Hematopoietic multipotent progenitor cell treated with erythropoietin and hydrocortisone succinate and interleukin-3 and kit ligand, for 15 days (in vitro differentiated cells): ENCODE data around the gene LRRN1.

Experiments
- DNase-seq: peaks from one replicate; pipeline ENCODE4 v3.0.0-alpha.2; 2015; ENCODE audit warnings: low spot score

Gene LRRN1

DNA sequence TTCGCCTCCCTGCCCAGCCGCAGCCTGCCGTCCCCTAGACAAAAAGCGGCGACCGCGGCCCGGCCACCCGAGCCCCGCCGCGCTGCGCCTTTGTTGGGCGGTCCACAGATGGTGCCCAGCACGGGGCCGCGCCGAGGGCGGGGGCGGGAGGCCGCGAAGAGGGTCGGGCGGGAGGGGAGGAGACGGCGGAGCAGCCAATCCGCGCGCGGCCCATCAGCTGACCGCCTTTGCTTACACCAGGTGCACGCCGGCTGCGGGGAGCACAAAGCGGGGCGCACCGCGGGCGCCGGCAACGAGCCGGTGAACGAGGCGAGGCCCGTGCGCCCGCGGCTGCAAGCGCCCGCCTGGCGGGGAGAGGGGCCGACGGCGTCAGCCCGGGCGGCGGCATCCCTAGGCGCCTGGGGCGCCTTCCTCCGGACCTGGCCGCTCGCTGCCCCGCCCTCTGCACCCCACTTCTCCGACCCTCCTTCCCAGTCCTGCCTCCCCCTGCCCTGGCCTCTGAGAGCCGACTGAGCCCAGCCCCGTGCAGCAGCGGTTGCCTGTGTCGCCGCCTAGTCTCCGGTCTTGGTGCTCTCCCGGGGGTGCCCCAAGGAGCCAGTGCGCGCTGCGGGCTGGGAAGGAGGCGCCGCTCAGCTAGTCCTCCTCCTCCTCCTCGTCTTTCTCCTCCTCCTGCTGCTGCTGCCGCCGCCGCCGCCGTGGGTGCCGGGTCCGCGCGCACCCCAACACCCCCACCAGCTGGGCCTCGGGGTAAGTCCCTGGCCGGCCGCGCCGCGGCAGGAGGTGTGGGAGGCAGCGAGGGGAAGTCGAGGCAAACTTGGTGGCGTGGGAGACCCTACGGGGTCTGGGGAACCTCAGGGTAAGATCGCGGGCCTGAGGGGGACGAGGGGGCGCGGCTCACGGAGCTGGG, at the start of gene LRRN1:
LRRN1 (plus strand) TSS at position 259 of the 907 bp plus-strand sequence. CDS start 45,211 bp downstream, outside the sequence.
- DNase-seq: no peak

DNA sequence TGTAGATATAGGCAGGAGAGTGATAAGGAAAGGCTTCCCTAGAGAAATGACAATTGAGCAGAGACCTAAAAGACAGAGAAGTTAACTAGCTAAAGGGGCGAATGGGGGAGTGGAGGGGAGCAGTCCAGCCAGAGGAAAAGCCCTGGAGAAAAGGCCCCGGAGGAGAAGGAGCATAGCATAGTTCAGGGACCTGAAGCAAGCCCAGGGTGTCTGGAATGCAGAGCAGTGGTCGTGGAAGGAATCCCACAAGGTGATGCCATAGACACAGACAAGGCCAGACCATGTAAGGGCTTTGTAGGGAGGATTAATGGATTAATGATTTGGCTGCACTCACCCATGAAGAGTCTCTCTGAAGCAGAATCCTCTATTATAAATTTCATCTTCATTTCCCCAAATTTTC, 45.8 kb upstream of the LRRN1 start:
- no peak for DNase-seq

DNA sequence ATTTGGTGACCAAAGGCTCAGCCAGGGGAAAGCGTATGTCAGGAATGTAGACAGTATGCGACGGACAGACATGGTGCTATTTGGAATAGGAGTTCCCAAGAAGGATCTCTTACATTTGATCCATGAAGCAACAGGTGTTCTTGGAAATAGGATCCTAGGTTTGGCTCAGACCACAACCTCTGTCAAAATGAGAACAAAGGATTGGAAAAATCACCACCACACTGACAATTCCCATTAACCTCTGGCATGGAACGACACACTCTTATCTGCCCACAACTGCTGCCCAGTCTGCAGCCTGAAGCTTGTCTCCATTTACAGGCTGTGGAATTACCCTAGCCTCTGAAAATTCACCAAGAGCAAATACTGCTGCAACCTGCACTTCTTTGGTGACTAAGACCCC, 33.6 kb upstream of the LRRN1 start:
- DNase-seq: no peak

DNA sequence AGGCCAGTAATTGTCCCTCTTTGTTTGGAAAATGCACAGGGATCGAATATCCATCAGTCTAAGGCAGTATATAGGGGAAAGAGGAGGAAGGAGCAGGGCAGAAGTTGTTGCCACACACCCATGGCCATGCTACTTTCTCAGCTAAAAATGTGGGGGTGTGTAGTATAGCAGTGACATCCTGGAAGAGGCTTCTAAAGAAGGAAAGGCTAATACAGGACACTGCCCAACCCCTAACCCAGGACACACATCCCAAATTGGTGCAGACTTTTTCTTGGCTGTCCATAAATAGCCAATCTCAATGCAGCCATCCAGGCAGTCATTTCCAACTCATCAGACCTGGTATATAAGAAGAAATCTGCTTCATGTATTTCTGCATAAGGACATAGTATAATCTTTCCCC, 33.1 kb upstream of the LRRN1 start:
- no peak for DNase-seq

DNA sequence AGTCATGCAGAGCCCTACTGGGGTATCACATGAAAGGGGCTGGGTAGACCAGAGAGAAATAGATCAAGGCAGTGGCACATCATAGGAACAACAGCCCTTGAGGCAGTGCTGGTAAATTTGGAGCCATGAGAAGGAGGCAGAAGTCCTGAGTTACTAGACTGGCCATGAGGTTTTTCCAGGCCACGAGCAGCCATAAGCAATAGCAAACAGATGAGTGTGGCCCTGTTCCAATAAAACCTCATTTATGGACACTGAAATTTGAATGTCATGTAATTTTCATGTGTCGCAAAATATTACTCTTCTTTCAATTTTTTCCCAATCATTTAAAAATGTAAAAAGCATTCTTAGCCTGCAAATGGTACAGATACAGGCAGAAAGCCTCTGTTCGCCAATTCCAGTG, 28.1 kb upstream of the LRRN1 start:
- no peak for DNase-seq

DNA sequence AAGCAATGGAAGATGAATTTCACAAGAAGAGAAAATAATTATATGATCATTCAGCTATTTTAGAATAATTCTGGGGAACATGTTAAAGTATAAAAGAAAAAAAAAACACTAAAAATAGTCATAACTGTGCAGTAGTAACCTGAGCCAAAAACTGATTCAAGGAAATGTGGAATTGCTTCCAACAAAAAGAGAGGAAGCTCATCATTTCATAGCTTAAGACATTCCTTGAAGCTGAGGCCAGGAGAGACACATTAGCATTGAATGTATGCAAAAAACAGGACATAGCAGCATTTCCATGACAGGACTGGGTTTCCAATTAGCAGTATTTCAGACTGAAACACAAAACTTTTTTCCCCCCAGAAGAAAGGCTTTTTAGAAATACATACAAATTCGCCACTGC, 27.7 kb upstream of the LRRN1 start:
- no peak for DNase-seq

DNA sequence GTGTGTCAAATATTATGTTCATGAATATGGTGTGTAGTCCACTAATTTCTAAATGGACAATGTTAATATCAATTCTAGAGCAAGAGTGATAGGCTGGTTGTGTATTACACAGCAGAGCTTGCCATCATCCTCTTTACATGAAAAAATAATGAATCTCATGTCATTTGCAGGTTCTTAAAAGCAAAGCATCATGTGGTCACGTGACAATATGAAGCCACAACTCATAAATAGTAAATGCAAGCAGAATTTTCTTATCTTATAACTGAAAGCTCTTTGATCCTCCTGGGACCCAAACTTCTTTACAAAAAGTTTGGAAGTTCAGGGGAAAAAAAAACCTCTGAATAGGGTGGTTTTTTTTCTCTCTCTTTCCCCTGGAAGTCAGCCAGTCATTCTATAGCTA, 26.9 kb upstream of the LRRN1 start:
- no peak for DNase-seq

DNA sequence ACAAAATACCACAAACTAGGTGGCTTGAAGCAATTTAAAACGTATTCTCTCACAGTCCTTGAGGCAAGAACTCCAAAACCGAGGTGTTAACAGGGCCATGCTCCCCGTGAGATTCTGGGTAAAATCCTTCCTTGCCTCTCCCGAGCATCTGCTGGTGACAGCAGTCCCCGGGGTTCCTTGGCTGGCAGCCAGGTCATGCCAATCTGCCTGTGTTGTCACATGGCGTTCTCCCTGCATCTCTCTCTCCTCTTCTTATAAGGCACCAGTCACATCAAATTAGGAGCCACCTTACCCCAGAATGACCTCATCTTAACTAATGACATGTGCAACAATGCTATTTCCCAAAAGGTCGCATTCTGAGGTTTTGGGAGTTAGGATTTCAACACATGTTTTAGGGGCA, 26.3 kb upstream of the LRRN1 start:
- DNase-seq: no peak

DNA sequence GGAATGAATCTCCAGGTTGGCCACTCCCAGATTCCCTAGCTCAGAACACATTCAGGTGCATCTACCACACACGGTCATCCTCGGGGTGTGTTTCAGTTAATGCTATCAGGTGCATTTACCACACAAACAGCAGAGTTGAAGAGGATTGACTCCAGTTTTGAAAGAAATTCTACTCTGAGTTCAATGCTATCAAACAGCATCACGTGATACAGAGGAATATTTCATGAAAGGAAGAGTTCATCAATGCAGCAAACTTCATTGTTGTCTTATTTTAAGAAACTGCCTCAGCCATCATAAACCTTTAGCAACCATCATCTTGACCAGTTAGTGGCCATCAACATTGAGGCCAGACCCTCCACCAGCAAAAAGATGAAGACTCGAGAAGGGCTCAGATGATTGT, 22.6 kb upstream of the LRRN1 start:
- DNase-seq: no peak

DNA sequence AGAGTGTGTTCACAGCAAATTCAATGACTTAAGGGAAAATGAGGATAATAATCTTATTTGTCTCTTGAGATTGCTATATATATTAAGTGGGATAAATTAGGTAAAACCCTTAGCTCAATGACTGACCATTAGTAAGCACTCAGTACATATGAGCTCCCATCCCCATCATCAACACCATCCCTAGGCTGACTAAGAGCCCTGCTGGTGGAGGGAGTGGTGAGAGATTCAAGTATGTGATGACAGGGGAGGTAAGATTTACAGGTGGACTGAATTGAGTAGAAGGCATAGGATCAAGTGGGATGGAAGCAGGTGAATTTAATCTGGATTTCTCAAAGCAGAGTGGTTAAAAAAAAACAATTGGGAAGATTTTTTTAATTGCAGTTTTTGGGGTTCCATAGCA, 21.0 kb upstream of the LRRN1 start:
- DNase-seq: no peak

DNA sequence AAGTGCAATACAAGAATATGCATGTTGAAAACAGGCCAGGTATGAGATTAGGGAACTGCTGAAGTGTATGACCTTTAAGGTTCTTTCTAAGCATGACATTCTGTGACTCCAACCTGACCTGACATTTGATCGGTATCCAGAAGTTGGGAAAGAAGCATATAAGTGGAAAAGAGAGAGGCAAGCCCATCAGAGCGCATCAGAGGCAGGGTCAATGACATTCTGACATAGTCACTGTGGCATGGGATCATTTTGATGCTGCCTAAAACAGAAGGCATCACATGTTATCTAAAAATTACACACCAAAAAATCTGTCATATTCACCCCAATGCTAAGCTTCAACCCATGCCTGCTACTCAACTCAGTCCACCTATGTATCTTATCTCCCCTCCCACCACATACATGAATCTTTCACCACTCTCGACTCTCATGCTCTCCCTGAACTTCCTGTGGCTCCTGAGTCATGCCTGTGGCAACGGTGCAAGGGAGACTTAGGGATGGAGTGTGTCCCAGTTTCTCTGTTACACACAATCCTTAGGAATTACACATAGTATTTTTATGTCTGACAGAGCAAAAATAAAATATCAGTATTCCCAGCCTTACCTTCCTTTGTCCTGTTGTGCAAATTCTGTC, 20.5 kb upstream of the LRRN1 start:
- no peak for DNase-seq

DNA sequence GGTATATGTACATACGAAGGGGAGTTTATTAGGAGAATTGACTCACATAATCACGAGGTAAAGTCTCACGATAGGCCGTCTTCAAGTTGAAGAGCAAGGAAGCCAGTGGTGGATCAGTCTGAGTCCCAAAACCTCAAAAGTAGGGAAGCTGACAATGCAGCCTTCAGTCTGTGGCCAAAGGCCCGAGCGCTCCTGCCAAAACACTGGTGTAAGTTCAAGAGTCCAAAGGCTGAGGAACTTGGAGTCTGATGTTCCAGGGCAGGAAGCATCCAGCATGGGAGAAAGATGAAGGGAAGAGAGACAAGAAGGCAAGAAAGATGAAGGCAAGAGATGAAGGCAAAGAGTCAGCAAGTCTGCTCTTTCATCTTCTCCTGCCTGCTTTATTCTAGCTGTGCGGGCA, 16.8 kb upstream of the LRRN1 start:
- no peak for DNase-seq

DNA sequence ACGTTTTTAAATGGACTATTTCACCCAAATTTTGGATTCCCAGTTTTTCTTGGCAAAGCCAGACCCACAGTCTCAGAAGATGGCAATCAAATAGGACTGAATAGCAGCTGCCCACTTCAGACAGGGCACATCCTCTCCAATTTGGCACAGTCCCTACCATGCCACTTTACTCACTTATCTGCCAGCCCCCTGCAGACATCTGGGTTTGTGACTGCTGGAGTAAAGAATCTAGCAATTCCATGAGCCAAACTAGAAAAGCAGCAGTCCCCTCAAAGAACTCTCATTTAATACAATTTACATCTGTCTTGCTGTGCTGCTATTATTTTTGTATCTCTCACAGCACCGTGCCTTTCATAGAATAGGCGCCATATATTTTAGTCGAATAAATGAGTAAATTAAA, 16.0 kb upstream of the LRRN1 start:
- DNase-seq: no peak

DNA sequence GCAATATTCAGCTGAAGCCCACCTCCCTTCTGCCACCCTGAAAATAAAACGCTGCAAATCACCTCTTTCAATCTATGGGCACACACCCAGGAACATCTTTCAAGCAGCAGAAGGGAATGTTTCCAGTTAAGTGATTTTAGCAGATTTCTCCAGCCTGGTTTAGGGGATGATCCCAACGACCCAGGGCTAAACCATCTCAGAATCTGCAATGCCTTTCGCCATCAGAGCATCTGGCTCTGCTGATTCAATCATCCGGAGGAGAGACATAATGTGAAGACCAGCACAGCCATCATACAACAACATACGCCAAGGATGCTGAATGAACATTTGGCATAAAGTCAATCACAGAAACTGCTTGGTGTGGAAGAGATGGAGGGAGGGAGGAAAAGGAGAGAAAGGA, 15.5 kb upstream of the LRRN1 start:
- no peak for DNase-seq

DNA sequence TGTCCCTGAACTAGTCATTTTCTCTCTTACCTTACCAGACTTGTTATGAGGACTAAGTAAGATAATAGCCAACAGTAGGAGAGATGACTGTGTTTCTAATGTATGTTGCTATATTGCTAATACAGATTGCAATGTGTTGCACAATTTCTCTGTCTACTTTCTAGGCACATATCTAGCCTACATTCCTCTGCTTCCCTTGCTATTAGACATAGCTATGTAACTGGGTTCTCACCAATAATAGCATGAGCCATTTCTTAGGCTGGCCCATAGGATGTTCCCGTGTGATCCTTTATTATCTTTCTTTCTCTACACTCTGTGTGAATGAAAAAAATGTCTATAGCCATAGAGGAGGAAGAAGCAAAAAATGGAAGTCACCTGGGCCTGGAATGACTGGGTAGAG, 6.8 kb upstream of the LRRN1 start:
- no peak for DNase-seq

DNA sequence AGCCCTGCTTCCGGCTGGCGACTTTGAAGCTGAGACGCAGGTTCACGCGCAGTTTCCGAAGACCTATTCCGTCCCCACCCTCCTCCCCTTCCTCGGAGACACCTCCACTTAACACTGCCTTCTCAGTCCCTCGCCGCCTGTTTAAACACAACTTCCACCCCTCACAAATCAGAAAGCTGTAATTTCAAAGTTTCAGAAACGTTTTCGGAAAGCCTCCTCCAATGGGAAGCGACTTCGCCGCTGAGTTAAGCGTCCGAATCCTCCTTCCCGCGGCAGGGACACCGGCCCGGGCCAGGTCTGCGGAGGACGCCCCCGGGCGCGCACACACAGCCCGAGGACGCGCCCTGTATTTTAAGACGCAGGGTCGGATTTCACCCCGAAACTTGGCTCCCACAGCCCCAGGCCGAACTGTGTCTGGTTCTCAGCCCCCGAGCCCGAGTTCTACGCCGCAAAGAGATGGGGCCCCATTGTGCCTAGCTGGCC, 559 bp upstream of the LRRN1 start:
- no peak for DNase-seq

DNA sequence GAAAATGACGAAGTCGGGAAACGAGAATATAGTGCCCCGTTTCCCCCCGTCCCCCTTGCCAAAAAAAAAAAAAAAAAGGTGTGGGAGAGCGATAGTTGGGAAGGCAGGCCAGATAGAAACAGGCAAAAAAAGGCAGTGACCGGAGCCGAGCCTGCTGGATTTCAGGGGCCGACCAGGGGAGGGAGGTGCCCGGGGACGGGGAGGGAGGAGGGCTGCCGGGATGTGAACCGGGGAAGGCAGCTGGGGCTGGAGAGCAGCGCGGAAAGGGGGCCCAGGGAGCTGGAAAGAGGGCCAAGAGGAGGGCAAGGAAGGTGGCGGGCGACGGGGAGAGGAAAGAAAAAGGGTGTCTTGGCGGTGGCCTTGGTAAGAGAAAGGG, 837 bp downstream of the LRRN1 start:
- no peak for DNase-seq

DNA sequence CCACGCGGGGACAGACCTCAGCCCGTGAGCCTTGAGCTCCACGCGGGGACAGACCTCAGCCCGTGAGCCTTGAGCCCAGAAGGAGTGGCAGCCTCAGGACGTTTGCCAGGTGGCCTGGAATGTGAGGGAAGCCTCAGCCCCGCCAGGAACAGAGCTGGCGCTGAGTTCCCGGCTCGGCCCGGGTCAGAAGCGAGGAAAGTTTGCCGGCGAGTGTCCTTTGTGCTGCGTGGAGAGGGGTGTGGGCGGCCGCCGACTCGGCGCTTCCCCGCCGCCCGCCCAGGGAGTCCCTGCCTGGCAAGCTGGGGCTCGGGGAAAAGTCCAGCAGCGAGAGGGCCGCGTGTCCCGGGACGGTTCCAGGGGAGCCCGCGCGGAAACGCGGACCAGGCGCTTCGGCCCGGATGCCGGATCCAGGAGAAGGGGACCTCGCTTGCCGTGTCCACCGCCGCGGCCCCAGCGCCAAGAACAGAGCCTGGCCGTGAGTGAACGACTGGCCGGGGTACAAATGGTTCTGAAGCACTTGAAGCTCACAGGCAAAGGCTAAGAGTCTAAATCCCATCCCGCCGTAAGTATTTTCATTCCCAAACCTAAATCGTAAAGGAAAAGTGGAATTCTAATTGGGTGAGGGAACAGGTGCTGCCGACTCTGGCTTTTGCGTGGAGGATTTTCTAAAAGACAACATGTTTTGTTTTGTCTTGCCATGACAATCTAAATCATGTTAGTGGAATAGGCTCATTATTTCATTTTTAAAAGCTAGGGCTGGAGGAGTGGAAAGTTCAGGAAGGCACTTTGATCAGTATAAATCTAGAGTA, 1.7 kb downstream of the LRRN1 start:
- DNase-seq: no peak

DNA sequence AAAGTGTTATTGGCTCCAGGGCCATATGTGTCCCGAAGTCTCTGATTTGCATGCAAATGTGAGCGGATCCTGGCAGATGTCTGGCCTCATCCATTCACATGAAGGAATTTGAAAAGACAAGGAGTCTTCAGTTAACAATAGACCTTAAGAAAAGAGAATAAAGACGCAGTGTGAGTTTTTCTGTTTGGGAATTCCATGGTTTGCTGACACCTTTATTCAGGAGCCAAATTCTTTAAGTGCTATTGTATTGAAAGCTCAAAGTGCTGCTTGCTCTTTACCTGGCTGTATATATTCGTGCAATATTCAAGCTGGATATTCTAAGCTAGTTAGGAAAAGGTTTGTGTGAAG, 2.2 kb downstream of the LRRN1 start:
- no peak for DNase-seq

DNA sequence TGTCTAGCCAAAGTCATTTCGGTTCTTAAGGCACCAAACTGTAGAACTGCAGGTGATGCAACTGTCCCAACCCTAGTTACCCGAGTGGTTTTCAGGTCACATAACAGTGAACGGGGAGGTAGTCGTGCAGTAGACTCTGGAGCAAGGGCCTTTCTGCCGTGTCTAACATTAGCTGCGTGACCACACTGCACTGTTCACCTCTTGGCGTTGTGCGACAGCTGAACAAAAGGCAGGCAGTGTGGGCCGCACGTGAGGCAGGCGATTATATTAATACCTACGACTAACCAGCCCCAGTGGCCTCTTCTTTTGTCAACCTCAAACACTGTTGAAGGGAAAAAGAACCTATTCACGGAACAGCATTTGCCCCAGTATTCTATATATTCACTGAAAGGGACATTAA, 2.8 kb downstream of the LRRN1 start:
- no peak for DNase-seq

DNA sequence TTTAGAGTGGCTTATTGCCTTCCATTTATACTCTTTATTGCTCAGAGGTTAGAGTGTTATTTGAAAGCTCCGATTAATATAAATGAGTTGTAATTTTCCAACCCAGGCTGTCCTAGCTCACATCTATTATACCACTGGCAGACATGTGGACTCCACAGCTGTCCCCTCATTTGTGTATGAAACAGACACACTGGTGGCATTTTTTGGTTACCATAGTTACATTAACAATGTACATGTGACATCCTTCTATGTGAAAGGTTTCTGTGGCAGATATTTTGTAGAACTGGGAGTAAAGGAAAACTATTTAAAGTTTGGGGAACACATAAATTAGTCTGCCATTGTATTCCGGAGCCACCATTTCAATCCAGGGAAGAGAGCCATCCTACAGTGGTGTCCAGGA, 5.3 kb downstream of the LRRN1 start:
- no peak for DNase-seq

DNA sequence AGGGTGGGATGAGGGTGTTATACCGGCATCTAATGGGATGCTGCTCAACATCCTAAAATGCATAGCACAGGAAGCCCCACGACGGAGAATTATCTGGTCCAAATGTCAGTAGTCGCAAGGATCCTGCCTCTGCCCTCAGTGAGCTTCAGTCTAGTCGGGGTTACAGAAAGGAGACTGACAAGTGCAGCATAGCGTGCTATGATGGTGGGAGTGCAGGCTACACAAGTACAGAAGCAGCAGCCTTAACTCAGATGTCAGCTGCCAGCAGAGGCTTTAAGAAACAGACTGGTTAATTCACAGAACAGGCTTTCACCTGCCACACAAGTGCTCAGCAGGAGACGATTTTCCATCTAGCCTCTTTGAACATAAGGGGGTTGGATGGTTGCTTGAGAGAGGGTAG, 6.9 kb downstream of the LRRN1 start:
- DNase-seq: no peak

DNA sequence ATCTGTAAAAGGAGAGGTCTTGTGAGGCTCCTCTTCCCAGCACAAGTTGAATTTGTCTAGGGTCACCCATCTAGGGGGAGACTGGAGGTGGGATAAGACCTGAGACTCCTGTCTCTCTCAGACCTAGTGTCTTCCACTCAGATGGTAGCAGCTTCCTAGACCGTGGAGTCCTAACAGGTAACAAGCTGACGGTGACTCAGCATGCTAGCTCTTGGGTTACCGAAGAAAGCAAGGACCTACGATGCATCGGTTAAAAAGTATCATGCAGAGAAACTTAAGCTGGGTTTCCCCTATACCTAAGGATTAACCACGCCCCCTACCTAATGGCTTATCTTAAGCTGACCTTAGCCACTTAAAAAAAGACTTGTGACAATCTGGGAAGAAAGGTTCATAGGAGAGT, 7.6 kb downstream of the LRRN1 start:
- DNase-seq: no peak
